GM19099 (cell line): ENCODE measurements around the gene MCAM.

ENCODE experiments used
- POLR2A ChIP-seq: IDR thresholded peaks from 3 replicates; pipeline ENCODE4 v1.6.1; 2011; ENCODE audit warnings: low read depth; ENCODE audit not compliant: insufficient read length; ENCODE audit errors: extremely low read depth

MCAM gene

GRCh38 chr11:119340335-119341221 lies 23.6 kb upstream of the MCAM start, which contains the start of gene C1QTNF5:
Gene C1QTNF5 (minus strand): TSS chr11:119340883. CDS start chr11:119340397, 486 bp downstream.
- TF ChIP-seq POLR2A = no peak

GRCh38 chr11:119339589-119340334 lies 22.8 kb upstream of the MCAM start:
- TF ChIP-seq POLR2A = no peak

- TF ChIP-seq POLR2A = no peak
Measured at GRCh38 chr11:119338965-119339588, 22.1 kb upstream of the MCAM start.

- TF ChIP-seq POLR2A = no peak
Measured at GRCh38 chr11:119338318-119338890, 21.5 kb upstream of the MCAM start.

GRCh38 chr11:119337581-119338317 lies 20.8 kb upstream of the MCAM start:
- no peak for TF ChIP-seq POLR2A

- TF ChIP-seq POLR2A = no peak
Measured at GRCh38 chr11:119336744-119337469, 20.0 kb upstream of the MCAM start.

GRCh38 chr11:119335655-119336543 lies 19.0 kb upstream of the MCAM start:
- TF ChIP-seq POLR2A = no peak

GRCh38 chr11:119335091-119335654 lies 18.2 kb upstream of the MCAM start:
- TF ChIP-seq POLR2A = no peak

- peak; percentile 78 for TF ChIP-seq POLR2A
Measured at GRCh38 chr11:119334174-119334930, 17.4 kb upstream of the MCAM start, which contains the start of gene RNF26. Gene RNF26 (plus strand): TSS chr11:119334527. CDS start chr11:119335123, 596 bp downstream.

GRCh38 chr11:119332111-119332765 lies 15.3 kb upstream of the MCAM start:
- TF ChIP-seq POLR2A = no peak

GRCh38 chr11:119330237-119330636 lies 13.3 kb upstream of the MCAM start:
- TF ChIP-seq POLR2A = no peak

- no peak for TF ChIP-seq POLR2A
Measured at GRCh38 chr11:119329320-119329719, 12.4 kb upstream of the MCAM start.

- TF ChIP-seq POLR2A = no peak
Measured at GRCh38 chr11:119324189-119324588, 7.3 kb upstream of the MCAM start.
